Activated CD8-positive, alpha-beta memory T cell treated with anti-CD3 and anti-CD28 coated beads for 36 hours (primary cell): Measurements from ENCODE around the gene VASP. TPM values are rescaled to one million over a fixed set of nuclear protein-coding genes. Genes with fewer than 3 reads are reported as not detected.
"Not testable (repeated sequence)": the region's sequence is repeated elsewhere in the genome, so short reads cannot be mapped to it uniquely, and the experiment has no call there.

Experiments used
- CTCF ChIA-PET: fragments of 350-600 bp; sonication (Branson Sonifier 250); formaldehyde crosslinking; loops from one replicate; lab custom pipeline; 2021; ENCODE audit warnings: antibody characterized with exemption; lab: Charles Lee
- POLR2A ChIA-PET: fragments of 350-600 bp; sonication (Branson Sonifier 250); formaldehyde crosslinking; loops from one replicate; lab custom pipeline; 2021; ENCODE audit warnings: antibody characterized with exemption; lab: Charles Lee
- total RNA-seq, 2 experiments: library from RNA; stranded (reverse); gene quantifications; one replicate each; pipeline ENCODE4 v1.2.3, GENCODE V29; 2021

VASP gene
- total RNA-seq, 2 experiments from 2014 or later = 186 to 193 TPM

GRCh38 chr19:45505996-45506245 is 1.4 kb upstream of the VASP start:
- POLR2A ChIA-PET = interaction anchor here (0.7 kb wide), 1 partner anchor 28 kb away, joined by 4 read pairs; no protein-coding TSS in a partner anchor
- CTCF ChIA-PET = interaction anchor here (0.6 to 2.2 kb wide), 11 partner anchors 9 to 133 kb away, joined by 3 to 12 read pairs (median 6); partner anchors contain the start of genes EML2 and RTN2

GRCh38 chr19:45506246-45506988 is 862 bp upstream of the VASP start:
- POLR2A ChIA-PET = interaction anchor here (0.7 kb wide), 1 partner anchor 28 kb away, joined by 4 read pairs; no protein-coding TSS in a partner anchor
- CTCF ChIA-PET = interaction anchor here (0.6 to 2.2 kb wide), 9 partner anchors 9 to 132 kb away, joined by 3 to 12 read pairs (median 6); partner anchors contain the start of genes EML2 and RTN2

GRCh38 chr19:45507872-45508416 is 665 bp downstream of the VASP start:
- ChIA-PET POLR2A (interaction anchor here (0.5 to 1.3 kb wide), 3 partner anchors 56 to 136 kb away, joined by 3 to 10 read pairs (median 4); no protein-coding TSS in a partner anchor), CTCF (interaction anchor here (1.0 to 1.6 kb wide), 4 partner anchors 8 to 134 kb away, joined by 3 to 7 read pairs (median 4); no protein-coding TSS in a partner anchor)

- ChIA-PET CTCF (interaction anchor here (1.0 to 1.6 kb wide), 4 partner anchors 9 to 134 kb away, joined by 3 to 7 read pairs (median 4); no protein-coding TSS in a partner anchor), POLR2A (interaction anchor here (1.2 to 1.3 kb wide), 2 partner anchors 133 to 136 kb away, joined by 4 to 10 read pairs; no protein-coding TSS in a partner anchor)
These were observed 1.2 kb downstream of the VASP start for GRCh38 chr19:45508417-45508860.

- ChIA-PET CTCF (interaction anchor here (0.6 to 1.8 kb wide), 7 partner anchors 9 to 268 kb away, joined by 3 to 7 read pairs (median 3); partner anchors contain the start of gene PPM1N), POLR2A (interaction anchor here (1.2 kb wide), 1 partner anchor 135 kb away, joined by 4 read pairs; no protein-coding TSS in a partner anchor)
These were observed 1.8 kb downstream of the VASP start for GRCh38 chr19:45508861-45509691.

GRCh38 chr19:45509692-45510015 is 2.4 kb downstream of the VASP start:
- ChIA-PET POLR2A (no interaction called here), CTCF (interaction anchor here (0.6 to 1.8 kb wide), 5 partner anchors 12 to 268 kb away, joined by 3 to 7 read pairs (median 3); partner anchors contain the start of gene PPM1N)

GRCh38 chr19:45510352-45510751 is 3.1 kb downstream of the VASP start:
- CTCF ChIA-PET = interaction anchor here (0.5 to 1.8 kb wide), 5 partner anchors 12 to 158 kb away, joined by 3 to 7 read pairs (median 3); partner anchors contain the start of gene PPM1N
- POLR2A ChIA-PET = not testable (repeated sequence)

- POLR2A ChIA-PET = no interaction called here
- CTCF ChIA-PET = interaction anchor here (0.5 to 1.8 kb wide), 4 partner anchors 32 to 761 kb away, joined by 3 to 7 read pairs (median 4); no protein-coding TSS in a partner anchor
These were observed 3.8 kb downstream of the VASP start for GRCh38 chr19:45511074-45511473.

- CTCF ChIA-PET = interaction anchor here (0.7 to 1.2 kb wide), 2 partner anchors 27 to 43 kb away, joined by 3 read pairs; no protein-coding TSS in a partner anchor
- POLR2A ChIA-PET = no interaction called here
These were observed 5.7 kb downstream of the VASP start for GRCh38 chr19:45512881-45513483.

GRCh38 chr19:45514376-45515051 is 7.2 kb downstream of the VASP start:
- ChIA-PET CTCF (interaction anchor here (1.0 to 2.9 kb wide), 5 partner anchors 9 to 178 kb away, joined by 3 to 16 read pairs (median 5); partner anchors contain the start of gene QPCTL), POLR2A (interaction anchor here (1.5 kb wide), 1 partner anchor 127 kb away, joined by 3 read pairs; no protein-coding TSS in a partner anchor)

GRCh38 chr19:45515081-45515624 is 7.9 kb downstream of the VASP start:
- ChIA-PET POLR2A (interaction anchor here (0.7 to 1.5 kb wide), 2 partner anchors 47 to 126 kb away, joined by 3 to 6 read pairs; no protein-coding TSS in a partner anchor), CTCF (interaction anchor here (1.0 to 2.9 kb wide), 8 partner anchors 10 to 177 kb away, joined by 3 to 16 read pairs (median 4); partner anchors contain the start of gene QPCTL)

- ChIA-PET POLR2A (interaction anchor here (0.6 to 1.5 kb wide), 3 partner anchors 47 to 169 kb away, joined by 3 to 6 read pairs (median 3); no protein-coding TSS in a partner anchor), CTCF (interaction anchor here (0.6 to 2.9 kb wide), 10 partner anchors 10 to 177 kb away, joined by 3 to 16 read pairs (median 4); partner anchors contain the start of genes GPR4 and QPCTL)
These were observed 8.6 kb downstream of the VASP start for GRCh38 chr19:45515807-45516401.

- CTCF ChIA-PET = interaction anchor here (0.6 to 2.9 kb wide), 3 partner anchors 13 to 768 kb away, joined by 3 to 16 read pairs (median 4); no protein-coding TSS in a partner anchor
- POLR2A ChIA-PET = no interaction called here
These were observed 10.0 kb downstream of the VASP start for GRCh38 chr19:45517238-45517637.

GRCh38 chr19:45517641-45518468 is 10.6 kb downstream of the VASP start:
- ChIA-PET POLR2A (no interaction called here), CTCF (interaction anchor here (0.7 to 1.5 kb wide), 2 partner anchors 12 to 13 kb away, joined by 4 read pairs; no protein-coding TSS in a partner anchor)

- POLR2A ChIA-PET = no interaction called here
- CTCF ChIA-PET = interaction anchor here (0.7 kb wide), 1 partner anchor 13 kb away, joined by 4 read pairs; no protein-coding TSS in a partner anchor
These were observed 11.2 kb downstream of the VASP start for GRCh38 chr19:45518469-45518826.
